Heart left ventricle (tissue), 16 donors: ENCODE data around the gene MED22. TPM values are rescaled to one million over a fixed set of nuclear protein-coding genes. Genes with fewer than 3 reads are reported as not detected.

ENCODE experiments used
- ATAC-seq, 4 donors: fragments of 200-7000 bp; cut with Tn5 transposase; one replicate each; pipeline ENCODE4 v1.9.1; 2020 to 2022; ENCODE audit warnings: moderate library complexity in 4 of 4, mild to moderate bottlenecking in 3 of 4, moderate number of reproducible peaks in 1 of 4
- DNase-seq, 5 donors: peaks; one replicate each; pipeline ENCODE4 v3.0.0-alpha.2; 2020
- H3K27ac ChIP-seq, 12 donors: fragments of 200-600 bp; sonication (generic) in 4 of 12; one replicate each; pipeline versions ENCODE4 v1.5.0 to v1.8.0; 2016 to 2022; ENCODE audit warnings: mild to moderate bottlenecking in 2 of 12
- H3K27me3 ChIP-seq, 9 donors: fragments of 200-600 bp; sonication (generic) in 2 of 9; one replicate each; pipeline versions ENCODE4 v1.5.1 to v1.8.0; 2016 to 2022; ENCODE audit warnings: mild to moderate bottlenecking in 3 of 9
- H3K36me3 ChIP-seq, 9 donors: fragments of 200-600 bp; sonication (generic) in 2 of 9; one replicate each; pipeline versions ENCODE4 v1.5.0 to v1.8.0; 2018 to 2022; ENCODE audit warnings: mild to moderate bottlenecking in 2 of 9
- H3K4me1 ChIP-seq, 12 donors: fragments of 200-600 bp; sonication (generic) in 4 of 12; one replicate each; pipeline versions ENCODE4 v1.5.0 to v1.8.0; 2016 to 2022; ENCODE audit warnings: mild to moderate bottlenecking in 3 of 12
- H3K4me3 ChIP-seq, 12 donors: fragments of 200-600 bp; sonication (generic) in 4 of 12; one replicate each; pipeline versions ENCODE4 v1.5.0 to v1.8.0; 2017 to 2022; ENCODE audit warnings: mild to moderate bottlenecking in 9 of 12, moderate library complexity in 4 of 12
- H3K9me3 ChIP-seq, 12 donors: fragments of 200-600 bp; sonication (generic) in 4 of 12; one replicate each; pipeline versions ENCODE4 v1.5.0 to v1.8.0; 2016 to 2022; ENCODE audit warnings: mild to moderate bottlenecking in 1 of 12
- CTCF ChIP-seq, 12 donors: fragments of 200-600 bp; sonication (generic) in 4 of 12; IDR thresholded peaks; one replicate each; pipeline versions ENCODE4 v1.5.0 to v1.8.0; 2018 to 2022; ENCODE audit warnings: antibody characterized with exemption in 12 of 12, mild to moderate bottlenecking in 5 of 12
- POLR2A ChIP-seq, 2 donors: fragments of 450-650 bp; IDR thresholded peaks; one replicate each; pipeline ENCODE4 v1.6.1; 2017; ENCODE audit warnings: antibody characterized with exemption in 2 of 2, mild to moderate bottlenecking in 2 of 2, moderate library complexity in 2 of 2
- WGBS, 4 donors: extraction: QIAGEN DNeasy Blood & Tissue Kit in 2 of 4; methylation state at CpG; one replicate each; pipeline versions ENCODE4 v1.1.5 to v1.1.7; 2013 to 2018; 5-methylcytosine and 5-hydroxymethylcytosine counted together
- intact Hi-C, 10 donors: fragments of 100-400 bp; cut with DNase I; formaldehyde crosslinking; loops; one replicate each; pipeline versions ENCODE4 v1.11.1 to v1.14.2; 2022
- polyA plus RNA-seq, 2 donors: library from polyadenylated mRNA; stranded (reverse); fragments of 200-250 nt; gene quantifications; one replicate each; pipeline ENCODE4 v1.2.3, GENCODE V29; 2013
- total RNA-seq, 9 donors: library from RNA; depleted of rRNA in 2 of 9; stranded (reverse); fragments of >200 nt in 2 of 9; fragmentation: NEBNext Ultra II Directional in 3 of 9; extraction: Animal tissue kit (Norgen Biotek cat#: 25700) in 3 of 9; gene quantifications; one replicate each; pipeline versions ENCODE4 v1.1.0 to v1.2.4, GENCODE V29; 2016 to 2023
- donor health status: ischemic (EF 13 %, LVEDD 7.1; RV severe dilation, severe dysfunction).
- donor health status: healthy with polysubstance abuse.
- donor health status: DM: no; HTN: yes; CAD: no.
- donor health status: DM: no; HTN: no; CAD: no.
- donor health status: ischemic (EF 25% LVEDD 6.9; RV normal size, moderate dysfunction).
- donor health status: ischemic (EF 25% LVEDD 5.7; RV mildly dilated, moderate dysfunction).
- donor health status: healthy.
- donor health status: DM: yes; HTN: yes; CAD: no.
- donor health status: ischemic (EF 35%, LVEDD 5.7; RV mildly dilated, moderate dysfunction).
- donor health status: nonischemic (EF 11% LVEDD 7.7; RV severe dilation, severe dysfunction).
- donor health status: DM: yes; HTN: yes; CAD: no.
- donor health status: PGD.
- donor health status: ischemic (EF 29% LVEDD 5.4; RV normal size, mild dysfunction).
- donor health status: nonischemic (EF 23%, LVEDD 6.1; RV moderate dilation, normal function).

The MED22 gene
- total and polyA plus RNA-seq, 11 donors: 12.3 to 33.8 (median 19.5) TPM

GRCh38 chr9:133366435-133366834 is 18.5 kb upstream of the MED22 start:
- no peak overlapping the region for H3K4me3 ChIP-seq
- no peak for TF ChIP-seq CTCF (IDR thresholded peaks at IDR 0.05)
- peaks cover under 1 to 47% (median 38%) of the 10 kb centered on the region in 12 donors for H3K4me1 ChIP-seq
- H3K27ac ChIP-seq: no peak overlapping the region
- no peak for ATAC-seq
- peaks cover 0 to 97% (median 68%) of the 10 kb centered on the region in 9 donors for H3K36me3 ChIP-seq
- intact Hi-C loops: no loop called here
- no peak for DNase-seq
- H3K27me3 ChIP-seq: no peaks in the 10 kb centered on the region
- WGBS, 4 donors: 77 to 93% (median 93%) methylated on average over 3 to 11 of the region's 11 CpGs
- no peaks in the 10 kb centered on the region for H3K9me3 ChIP-seq

GRCh38 chr9:133362359-133363044 is 14.6 kb upstream of the MED22 start:
- WGBS, 4 donors: 87 to 93% (median 90%) methylated on average over 14 to 15 of the region's 15 CpGs
- TF ChIP-seq POLR2A (IDR thresholded peaks at IDR 0.05) (no peak), CTCF (IDR thresholded peaks at IDR 0.05) (no peak)
- Histone ChIP-seq H3K36me3 (peaks cover 0 to 78% (median 75%) of the 10 kb centered on the region in 9 donors), H3K4me3 (no peak overlapping the region), H3K27me3 (no peaks in the 10 kb centered on the region), H3K4me1 (peaks cover 0 to 35% (median 7%) of the 10 kb centered on the region in 12 donors), H3K27ac (no peak overlapping the region), H3K9me3 (no peaks in the 10 kb centered on the region)
- no peak for DNase-seq
- ATAC-seq: no peak
- intact Hi-C loops: no loop called here

GRCh38 chr9:133361507-133362092 is 13.7 kb upstream of the MED22 start:
- H3K27ac ChIP-seq: no peak overlapping the region
- WGBS, 4 donors: 81 to 83% (median 82%) methylated on average over 13 of the region's 13 CpGs
- intact Hi-C loops: no loop called here
- peaks cover 0 to 69% (median 67%) of the 10 kb centered on the region in 9 donors for H3K36me3 ChIP-seq
- DNase-seq (no peak), ATAC-seq (no peak)
- TF ChIP-seq CTCF (IDR thresholded peaks at IDR 0.05) (no peak), POLR2A (IDR thresholded peaks at IDR 0.05) (no peak)
- H3K4me1 ChIP-seq: peaks cover 3 to 35% (median 13%) of the 10 kb centered on the region in 12 donors
- no peak overlapping the region for H3K4me3 ChIP-seq
- no peaks in the 10 kb centered on the region for H3K27me3 ChIP-seq
- H3K9me3 ChIP-seq: no peaks in the 10 kb centered on the region
